Measurements from ENCODE around the gene FOXL3. TPM values are rescaled to one million over a fixed set of nuclear protein-coding genes. Genes with fewer than 3 reads are reported as not detected.
"Not testable (repeated sequence)": the region's sequence is repeated elsewhere in the genome, so short reads cannot be mapped to it uniquely, and the experiment has no call there.

Gene FOXL3
- total RNA-seq, 1 donor from 2014 or later, result not detected

DNA sequence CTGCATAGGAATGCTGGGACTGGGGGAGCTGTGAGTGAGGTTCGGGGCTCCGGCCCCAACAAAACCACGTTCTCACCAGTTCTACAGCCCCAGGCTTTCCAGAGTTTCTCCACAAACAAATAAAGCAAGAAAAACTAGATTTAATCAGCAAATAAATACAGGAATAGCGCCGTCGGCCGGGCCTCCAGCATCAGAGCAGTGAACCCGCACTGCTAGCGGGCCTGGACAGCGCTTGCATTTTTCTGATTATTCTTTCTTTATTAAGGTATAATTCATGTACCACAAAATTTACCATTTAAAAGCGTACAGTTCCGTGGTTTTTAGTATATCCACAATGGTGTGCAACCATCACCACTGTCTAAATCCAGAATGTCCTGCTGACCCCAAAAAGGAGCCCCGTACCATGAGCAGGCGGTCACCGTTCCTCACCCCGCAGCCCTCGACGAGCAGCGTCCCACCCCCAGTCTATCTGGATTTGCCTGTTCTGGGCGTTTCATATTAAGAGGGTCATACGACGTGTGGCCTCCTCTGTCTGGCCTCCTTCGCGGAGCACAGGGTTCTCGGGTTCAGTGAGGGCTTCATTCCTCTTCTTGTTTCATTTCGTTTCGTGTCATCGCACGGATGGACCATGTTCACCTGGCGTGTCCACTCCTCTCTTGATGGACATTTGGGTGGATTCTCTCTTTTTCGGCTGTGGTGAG lies 35.5 kb upstream of the FOXL3 start:
- ATAC-seq (no peak), DNase-seq (ENCODE audit: low spot score) (no peak)

DNA sequence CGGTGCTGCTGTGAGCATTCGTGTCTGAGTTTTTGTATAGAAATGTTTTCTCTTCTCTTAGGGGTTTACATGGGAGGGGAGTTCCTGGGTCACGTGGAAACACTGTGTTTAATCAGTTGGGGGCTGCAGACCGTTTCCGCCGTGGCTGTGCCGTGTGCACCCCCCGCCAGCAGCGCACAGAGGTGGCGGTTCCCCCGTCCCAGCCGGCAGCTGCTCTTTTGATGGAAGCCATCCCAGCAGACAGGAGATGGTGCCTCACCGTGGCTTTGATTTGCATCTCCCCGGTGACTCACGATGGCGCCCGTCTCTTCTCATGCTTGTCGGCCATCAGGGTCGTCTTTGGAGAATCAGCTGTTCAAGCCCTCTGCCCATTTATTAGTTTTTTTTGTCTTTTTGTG lies 34.9 kb upstream of the FOXL3 start:
- DNase-seq (ENCODE audit: low spot score) (no peak), ATAC-seq (no peak)

DNA sequence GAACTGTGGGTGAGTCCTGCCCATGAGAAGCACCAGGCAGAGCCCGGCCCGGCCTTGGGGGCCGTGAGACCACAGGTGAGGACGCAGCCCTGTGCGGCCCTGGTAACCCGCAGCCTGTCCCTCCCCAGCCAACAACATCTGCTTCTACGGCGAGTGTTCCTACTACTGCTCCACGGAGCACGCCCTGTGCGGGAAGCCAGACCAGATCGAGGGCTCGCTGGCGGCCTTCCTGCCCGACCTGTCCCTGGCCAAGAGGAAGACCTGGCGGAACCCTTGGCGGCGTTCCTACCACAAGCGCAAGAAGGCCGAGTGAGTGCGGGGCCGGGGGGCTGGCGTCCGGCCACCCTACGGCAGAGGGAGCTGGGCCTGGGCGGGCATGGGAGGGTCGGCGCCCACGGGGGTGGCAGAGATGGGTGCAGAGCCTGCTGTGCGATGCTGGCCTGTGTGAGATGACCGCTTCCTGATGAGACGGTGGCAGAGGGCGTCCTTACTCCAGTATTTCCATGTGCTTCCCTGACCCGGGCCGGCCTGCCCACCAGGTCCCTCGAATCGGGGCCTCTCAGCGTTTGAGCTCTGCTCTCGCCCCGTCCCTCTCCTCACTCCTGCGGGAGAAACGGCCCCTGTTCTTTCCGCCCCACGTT lies 34.1 kb upstream of the FOXL3 start:
- DNase-seq (ENCODE audit: low spot score), result no peak
- ATAC-seq, result no peak

DNA sequence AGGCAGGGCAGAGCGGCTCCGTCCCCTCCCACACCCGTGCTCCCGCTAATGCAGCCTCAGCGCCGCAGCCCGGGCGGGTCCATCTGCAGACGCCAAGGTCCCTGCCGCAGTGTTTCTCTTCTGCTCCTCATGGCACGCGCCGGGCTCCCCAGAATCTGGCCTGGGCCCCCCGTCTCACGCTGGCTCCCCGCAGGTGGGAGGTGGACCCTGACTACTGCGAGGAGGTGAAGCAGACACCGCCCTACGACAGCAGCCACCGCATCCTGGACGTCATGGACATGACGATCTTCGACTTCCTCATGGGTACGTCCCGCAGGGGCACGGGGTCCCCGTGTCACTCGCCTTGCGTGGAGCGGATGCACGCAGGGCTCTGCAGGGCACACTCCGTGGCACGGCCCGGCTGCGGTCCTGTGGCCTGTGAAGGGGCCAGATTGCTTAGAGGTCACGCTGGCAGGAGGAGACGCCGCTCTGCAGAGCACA lies 33.5 kb upstream of the FOXL3 start:
- DNase-seq (ENCODE audit: low spot score), result no peak

DNA sequence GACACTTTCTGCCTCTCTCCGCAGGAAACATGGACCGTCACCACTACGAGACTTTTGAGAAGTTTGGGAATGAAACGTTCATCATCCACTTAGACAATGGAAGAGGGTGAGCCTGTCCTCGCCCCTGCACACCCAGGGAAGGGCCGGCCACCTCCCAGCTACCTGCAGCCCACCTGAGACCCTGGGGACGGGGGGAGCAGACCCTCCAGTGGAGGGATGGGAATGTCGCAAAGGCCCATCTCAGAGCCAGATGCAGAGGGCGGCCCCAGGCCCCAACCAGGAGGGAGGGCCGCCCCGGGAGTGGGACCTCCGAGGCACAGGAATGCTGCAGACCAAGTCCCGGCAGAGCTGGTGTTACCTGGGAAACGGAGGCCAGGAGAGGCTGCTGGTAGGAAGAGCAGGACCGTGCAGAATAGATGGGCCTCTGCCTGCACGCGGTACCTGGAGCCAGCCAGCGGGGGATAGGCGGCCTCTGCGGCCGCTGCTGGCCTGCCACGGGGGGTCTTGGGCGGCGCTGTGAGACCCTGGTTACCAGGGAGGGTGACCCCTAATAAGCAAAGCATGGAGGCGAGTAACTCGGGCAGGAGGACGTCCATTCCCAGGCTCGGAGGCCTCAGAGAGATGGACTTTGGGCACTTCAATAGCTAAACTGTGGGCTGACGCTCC lies 32.9 kb upstream of the FOXL3 start:
- ATAC-seq, result no peak
- no peak for DNase-seq (ENCODE audit: low spot score)

More for the DNA sequence above, 33.5 kb upstream of the FOXL3 start:
- ATAC-seq, result no peak

DNA sequence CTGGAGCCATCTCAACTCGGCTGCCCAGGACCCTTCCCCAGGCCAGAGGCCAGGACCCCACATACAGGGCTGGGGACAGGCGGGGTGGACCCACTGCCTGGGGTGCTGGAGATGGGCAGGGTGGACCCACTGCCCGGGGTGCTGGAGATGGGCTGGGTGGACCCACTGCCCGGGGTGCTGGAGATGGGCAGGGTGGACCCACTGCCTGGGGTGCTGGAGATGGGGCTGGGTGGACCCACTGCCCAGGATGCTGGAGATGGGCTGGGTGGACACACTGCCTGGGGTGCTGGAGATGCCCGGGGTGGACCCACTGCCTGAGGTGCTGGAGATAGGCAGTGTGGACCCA lies 32.4 kb upstream of the FOXL3 start:
- ATAC-seq (no peak), DNase-seq (ENCODE audit: low spot score) (no peak)

DNA sequence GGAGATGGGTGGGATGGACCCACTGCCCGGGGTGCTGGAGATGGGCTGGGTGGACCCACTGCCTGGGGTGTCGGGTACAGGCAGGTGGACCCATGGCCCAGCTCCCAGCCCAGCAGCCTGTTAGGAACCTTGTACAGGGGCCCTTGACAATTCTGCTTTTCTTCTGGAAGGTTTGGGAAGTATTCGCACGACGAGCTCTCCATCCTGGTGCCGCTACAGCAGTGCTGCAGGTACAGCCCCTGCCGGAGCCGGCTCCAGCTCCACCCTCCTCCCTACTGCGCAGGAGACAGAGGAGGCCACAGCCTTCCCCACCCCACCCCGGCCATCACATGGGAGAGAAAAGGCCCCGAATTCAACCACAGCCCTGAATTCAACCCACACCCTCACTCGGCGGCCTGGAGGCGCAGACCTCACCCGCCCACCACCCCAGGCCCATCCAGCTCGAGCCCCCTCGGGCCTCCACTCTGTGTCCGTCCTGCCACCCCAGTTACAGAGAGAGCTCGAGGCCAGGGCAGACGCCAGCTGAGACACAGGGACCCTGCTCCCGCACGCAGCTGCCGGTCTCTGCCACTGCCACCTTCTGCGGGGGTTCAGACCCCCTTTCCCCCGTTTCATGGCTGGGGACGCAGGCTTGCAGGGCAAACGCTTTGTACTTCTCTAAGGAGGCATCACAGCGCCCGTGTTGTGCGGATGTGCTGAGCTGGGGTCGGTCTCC lies 31.3 kb upstream of the FOXL3 start:
- DNase-seq (ENCODE audit: low spot score), result no peak

DNA sequence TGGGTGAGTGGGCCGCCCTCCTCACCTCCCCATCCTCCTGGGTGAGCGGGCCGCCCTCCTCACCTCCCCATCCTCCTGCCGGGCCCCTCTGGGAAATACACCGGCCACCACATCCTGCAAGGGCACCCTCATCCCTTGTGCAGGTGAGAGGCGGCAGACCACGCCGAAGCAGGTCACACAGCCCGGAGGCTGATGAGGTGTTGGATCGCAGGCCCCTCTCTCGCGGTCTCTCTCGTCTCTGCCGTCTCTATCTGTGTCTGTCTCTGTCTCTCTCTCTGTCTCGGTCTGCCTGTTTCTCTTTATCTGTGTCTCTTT lies 30.8 kb upstream of the FOXL3 start:
- no peak for DNase-seq (ENCODE audit: low spot score)
- no peak for ATAC-seq

More for the DNA sequence above, 31.3 kb upstream of the FOXL3 start:
- no peak for ATAC-seq

DNA sequence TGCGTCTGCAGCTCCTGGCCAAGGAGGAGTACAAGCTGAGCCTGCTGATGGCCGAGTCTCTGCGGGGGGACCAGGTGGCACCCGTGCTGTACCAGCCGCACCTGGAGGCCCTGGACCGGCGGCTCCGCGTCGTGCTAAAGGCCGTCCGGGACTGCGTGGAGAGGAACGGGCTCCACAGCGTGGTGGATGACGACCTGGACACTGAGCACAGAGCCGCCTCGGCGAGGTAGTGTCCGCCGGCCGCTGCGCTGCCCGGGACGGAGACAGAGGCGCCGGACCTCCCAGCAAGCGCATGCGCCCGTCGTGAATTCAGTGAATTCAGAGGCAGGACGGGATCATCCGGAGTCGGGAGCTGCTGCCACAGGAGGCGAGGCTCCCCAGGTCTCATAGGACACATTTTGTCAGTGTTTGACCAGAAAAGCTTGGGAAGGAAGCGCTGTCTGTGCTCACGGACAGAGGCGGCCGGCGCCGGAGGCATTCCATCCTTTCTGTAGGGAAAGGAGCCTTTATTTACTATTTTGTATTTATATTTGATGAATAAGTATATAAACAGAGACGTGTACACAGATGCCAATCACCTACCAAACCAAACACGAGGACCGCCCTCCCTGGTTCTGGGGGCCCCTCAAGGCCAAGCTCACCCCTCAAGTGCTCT lies 30.1 kb upstream of the FOXL3 start:
- ATAC-seq (no peak), DNase-seq (ENCODE audit: low spot score) (no peak)

DNA sequence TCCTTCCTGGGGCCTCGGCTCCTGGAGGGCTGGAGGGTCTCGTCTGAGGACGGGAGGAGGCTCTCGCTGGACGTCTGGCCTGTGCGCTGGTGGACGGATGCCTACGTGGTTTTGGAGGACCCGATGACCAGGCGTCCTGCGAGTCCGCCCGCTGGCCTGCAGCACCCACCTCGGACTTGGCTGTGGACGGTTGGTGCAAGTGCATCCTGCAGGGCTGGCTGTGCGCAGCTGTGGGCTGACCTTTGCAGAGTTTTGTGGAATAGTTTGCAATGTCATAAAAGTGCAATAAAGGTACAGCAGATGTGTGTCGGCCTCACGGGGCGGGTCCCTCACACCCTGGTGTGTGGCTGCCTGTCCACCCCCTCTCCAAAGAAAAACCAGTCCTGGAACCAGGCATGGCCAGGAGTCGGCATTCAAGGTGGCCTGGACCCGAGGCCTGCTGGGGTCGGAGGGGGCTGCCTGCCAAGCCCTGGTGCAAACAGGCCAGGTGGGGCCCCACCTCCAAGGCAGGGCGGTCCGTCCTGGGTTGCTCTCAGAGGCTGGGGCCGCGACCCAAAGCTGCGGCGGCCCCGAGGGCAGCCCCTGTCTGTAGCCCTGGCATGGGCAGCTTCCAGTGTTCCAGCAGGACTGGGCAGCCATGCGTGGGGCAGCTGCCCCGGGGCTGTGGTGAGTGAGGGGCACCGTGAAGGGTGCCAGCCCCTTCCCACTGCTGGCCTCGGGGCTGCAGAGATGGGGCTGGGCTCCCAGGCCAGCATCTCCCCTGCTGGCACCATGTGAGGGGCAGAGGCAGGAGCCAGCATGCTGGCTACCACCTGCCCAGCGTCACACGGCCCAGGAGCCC lies 29.3 kb upstream of the FOXL3 start:
- no peak for DNase-seq (ENCODE audit: low spot score)
- ATAC-seq, result no peak

DNA sequence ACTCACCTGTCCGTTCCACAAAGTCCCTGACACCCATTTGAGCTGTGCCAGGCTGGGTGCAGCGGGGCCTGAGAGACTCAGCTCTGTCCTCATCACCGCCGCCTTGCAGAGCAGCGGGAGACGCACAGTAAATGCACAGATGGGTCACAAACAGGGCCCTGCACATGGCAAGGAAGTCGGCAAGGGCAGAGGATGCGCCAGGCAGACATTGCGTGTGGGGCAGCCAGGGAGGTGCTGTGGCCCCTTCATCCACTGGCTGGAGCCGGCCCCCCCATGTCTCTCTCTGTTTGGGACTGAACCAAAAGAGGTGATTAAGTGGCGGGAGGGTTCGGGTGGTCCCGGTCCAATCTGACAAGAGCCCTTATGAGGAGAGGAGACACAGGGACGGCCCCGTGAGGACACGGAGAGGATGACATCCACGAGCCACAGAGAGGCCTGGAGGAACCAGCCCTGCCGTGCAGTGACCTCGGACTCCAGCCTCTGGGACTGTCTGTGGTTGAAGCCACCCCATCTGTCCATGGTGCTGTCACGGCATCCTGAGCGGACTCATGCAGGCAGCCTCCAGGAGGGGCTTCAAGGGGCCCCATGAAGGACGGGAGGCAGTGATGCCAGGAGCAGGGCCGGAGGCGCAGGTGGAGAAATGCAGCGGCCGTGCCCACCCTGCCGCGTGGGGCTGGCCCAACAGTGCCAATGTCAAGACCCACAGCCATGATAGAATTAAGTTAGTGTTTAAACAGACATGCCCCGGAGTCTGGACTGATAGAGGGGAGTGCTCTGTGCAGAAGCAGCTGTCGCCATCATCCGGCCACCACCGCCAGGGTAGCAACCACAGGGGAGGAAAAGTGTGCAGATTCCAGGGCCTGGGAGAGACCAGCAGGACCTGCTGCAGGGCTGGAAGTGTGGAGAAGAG lies 28.4 kb upstream of the FOXL3 start:
- no peak for ATAC-seq
- no peak for DNase-seq (ENCODE audit: low spot score)

DNA sequence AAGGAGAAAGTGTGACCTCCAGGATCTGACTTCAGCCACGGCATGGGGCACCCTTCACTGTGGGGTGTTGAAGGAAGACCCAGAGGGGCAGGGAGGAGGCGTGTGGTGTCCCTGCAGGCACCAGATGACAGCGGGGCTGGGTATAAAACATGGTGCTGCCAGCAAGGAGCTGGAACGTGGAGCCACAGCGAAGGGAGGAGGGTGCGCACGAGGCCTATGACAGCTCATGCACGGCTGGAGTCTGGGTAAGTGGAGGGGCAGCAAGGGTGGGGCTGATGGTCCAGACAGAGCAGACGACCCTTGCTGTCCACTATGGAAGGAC lies 27.8 kb upstream of the FOXL3 start:
- no peak for DNase-seq (ENCODE audit: low spot score)
- ATAC-seq, result no peak

DNA sequence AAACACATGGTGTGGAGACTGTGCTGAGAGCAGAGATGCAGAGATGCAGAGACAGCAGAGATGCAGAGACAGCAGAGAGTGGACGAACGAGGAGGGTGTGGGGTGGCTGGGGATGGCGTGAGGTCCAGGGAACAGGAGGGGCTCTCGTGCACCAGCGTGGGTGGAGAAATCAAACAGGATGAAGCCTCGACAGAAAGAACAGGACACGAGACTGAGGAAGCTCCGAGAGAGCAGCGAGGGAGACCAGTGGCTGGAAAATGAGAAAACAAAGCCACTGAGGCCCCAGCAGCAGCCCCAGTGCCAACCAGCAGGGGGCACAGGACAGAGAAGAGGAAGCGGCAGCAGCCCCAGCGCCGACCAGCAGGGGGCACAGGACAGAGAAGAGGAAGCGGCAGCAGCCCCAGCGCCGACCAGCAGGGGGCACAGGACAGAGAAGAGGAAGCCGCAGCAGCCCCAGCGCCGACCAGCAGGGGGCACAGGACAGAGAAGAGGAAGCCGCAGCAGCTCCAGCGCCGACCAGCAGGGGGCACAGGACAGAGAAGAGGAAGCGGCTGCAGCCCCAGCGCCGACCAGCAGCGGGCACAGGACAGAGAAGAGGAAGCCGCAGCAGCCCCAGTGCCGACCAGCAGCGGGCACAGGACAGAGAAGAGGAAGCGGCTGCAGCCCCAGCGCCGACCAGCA lies 27.2 kb upstream of the FOXL3 start:
- not testable (repeated sequence) for DNase-seq (ENCODE audit: low spot score)

DNA sequence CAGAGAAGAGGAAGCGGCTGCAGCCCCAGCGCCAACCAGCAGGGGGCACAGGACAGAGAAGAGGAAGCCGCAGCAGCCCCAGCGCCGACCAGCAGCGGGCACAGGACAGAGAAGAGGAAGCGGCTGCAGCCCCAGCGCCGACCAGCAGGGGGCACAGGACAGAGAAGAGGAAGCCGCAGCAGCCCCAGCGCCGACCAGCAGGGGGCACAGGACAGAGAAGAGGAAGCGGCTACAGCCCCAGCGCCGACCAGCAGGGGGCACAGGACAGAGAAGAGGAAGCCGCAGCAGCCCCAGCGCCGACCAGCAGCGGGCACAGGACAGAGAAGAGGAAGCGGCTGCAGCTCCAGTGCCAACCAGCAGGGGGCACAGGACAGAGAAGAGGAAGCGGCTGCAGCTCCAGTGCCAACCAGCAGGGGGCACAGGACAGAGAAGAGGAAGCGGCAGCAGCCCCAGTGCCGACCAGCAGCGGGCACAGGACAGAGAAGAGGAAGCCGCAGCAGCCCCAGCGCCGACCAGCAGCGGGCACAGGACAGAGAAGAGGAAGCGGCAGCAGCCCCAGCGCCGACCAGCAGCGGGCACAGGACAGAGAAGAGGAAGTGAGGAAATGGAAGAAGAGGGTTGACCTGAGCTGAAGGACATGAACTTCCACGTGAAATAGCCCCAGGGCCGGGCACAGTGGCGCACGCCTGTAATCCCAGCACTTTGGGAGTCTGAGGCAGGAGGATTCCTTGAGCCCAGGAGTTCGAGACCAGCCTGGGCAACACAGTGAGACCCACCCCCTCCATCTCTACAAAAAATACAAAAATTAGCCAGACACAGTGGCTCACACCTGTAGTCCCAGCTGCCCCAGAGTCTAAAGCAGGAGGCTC lies 26.3 kb upstream of the FOXL3 start:
- DNase-seq (ENCODE audit: low spot score), result not testable (repeated sequence)
- peak; percentile 2 for ATAC-seq

More for the DNA sequence above, 27.2 kb upstream of the FOXL3 start:
- ATAC-seq, result not testable (repeated sequence)

DNA sequence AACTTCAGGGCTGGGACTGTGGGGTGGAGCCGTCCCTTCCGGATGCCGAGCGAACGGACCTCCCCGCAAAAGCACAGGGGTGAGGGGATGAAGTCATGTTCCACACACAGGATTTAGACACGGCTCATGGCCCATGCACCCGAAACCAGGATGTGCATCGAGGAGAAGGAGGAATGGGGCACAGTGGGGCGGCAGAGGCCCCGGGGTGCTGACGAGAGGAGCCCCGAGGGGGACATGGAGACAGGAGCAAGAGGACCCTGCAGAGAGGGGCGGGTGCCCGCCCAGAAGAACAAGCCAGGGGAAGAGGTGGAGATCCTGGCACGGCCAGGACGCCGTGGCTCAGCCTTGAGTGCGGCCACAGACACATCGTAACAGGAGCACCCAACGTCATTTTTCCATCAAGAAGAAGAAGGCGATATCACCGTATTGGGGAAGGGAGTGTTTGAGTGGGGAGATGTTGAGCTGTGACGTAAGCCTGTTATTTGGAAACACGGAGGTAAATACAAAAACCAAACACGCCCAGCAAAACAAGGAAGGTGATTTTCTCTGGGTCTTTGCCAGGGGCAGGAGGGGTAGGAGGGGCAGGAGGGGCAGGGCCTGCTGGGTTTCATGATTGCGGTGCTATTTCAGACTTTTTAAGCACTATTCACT lies 25.3 kb upstream of the FOXL3 start:
- DNase-seq (ENCODE audit: low spot score) (no peak), ATAC-seq (peak; percentile 45)

DNA sequence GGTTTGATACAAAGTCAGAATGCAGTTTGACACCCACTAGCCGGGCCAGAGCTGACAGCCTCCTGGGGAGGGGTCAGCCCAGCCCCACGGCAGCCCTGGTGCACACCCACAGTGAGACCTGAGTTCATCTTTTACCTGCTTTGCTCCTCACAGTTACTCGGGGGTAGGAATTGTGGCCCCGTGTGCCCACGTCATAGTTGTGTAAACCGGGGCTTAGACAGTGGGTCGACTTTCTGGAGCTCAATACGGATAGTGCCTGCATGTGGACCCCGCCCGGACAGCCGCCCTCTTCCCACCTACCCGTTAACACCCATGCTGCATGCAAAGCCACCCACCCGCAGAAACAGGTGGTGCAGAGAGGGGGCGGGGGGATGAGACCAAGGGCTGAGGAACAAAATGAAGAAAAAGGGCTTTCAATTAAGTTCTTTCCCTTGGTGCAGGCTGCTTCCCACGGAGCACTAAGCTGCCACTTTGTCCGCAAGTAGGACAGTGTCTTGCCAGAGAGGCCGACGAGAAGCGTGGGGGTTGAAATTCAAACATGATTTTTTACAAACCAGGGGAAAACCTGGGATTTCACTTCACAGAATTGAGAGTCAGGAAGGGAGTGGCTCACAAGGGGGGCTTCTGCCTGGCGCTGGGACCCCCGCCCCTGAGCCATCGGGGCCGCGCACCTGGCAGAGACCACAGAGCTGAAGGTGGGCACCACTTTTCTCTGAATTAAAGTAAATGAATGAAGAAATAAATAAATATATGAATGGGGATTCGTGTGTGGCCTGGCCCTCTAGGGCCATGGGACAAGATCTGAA lies 24.6 kb upstream of the FOXL3 start:
- ATAC-seq (peak; percentile 3), DNase-seq (ENCODE audit: low spot score) (no peak)
